Bronchial epithelial cell (primary cell): ENCODE measurements around the gene ALS2. TPM values are rescaled to one million over a fixed set of nuclear protein-coding genes. Genes with fewer than 3 reads are reported as not detected.

Experiments used
- DNase-seq: peaks from one replicate; pipeline ENCODE4 v3.0.0-alpha.2; 2010; ENCODE audit warnings: low read depth
- FAIRE-seq: peaks from 2 replicates; lab custom pipeline; 2011; peaks lifted over from hg19 to GRCh38; lab: Jason Lieb, UNC
- H3K27me3 ChIP-seq: 2 replicates; pipeline ENCODE4 v1.5.1; 2011; ENCODE audit warnings: low read length; ENCODE audit not compliant: control insufficient read depth, insufficient read depth
- H3K36me3 ChIP-seq: 2 replicates; pipeline ENCODE4 v1.5.1; 2011; ENCODE audit warnings: low read length; ENCODE audit not compliant: control insufficient read depth, insufficient read depth
- H3K4me3 ChIP-seq: 2 replicates; pipeline ENCODE4 v1.5.1; 2011; ENCODE audit warnings: mild to moderate bottlenecking, low read depth, low read length, control low read depth
- CTCF ChIP-seq: IDR thresholded peaks from 2 replicates; pipeline ENCODE4 v1.5.1; 2011; ENCODE audit warnings: mild to moderate bottlenecking, moderate library complexity, low read length, control low read depth, inconsistent platforms; ENCODE audit not compliant: insufficient read depth, severe bottlenecking
- total RNA-seq: library from RNA; depleted of rRNA; stranded (reverse); fragments of >200 nt; gene quantifications from 2 replicates; pipeline ENCODE4 v1.2.1, GENCODE V29; 2014

Gene ALS2
- total RNA-seq, 1 donor from 2014 or later = 21.1 TPM

- FAIRE-seq = peak; percentile 94
Observed at GRCh38 chr2:201795607-201796477, 15.1 kb upstream of the ALS2 start.

GRCh38 chr2:201794294-201794693 lies 13.6 kb upstream of the ALS2 start:
- H3K36me3 ChIP-seq = no peaks in the 10 kb centered on the region

More at GRCh38 chr2:201795607-201796477, 15.1 kb upstream of the ALS2 start:
- Histone ChIP-seq H3K4me3 (no peak overlapping the region), H3K27me3 (no peaks in the 10 kb centered on the region), H3K36me3 (no peaks in the 10 kb centered on the region)
- TF ChIP-seq CTCF = peak; percentile 81
- DNase-seq = peak; percentile 42

GRCh38 chr2:201793631-201794030 lies 12.9 kb upstream of the ALS2 start:
- Histone ChIP-seq H3K36me3 (no peaks in the 10 kb centered on the region), H3K27me3 (no peaks in the 10 kb centered on the region), H3K4me3 (no peak overlapping the region)
- DNase-seq = peak; percentile 25
- no peak for TF ChIP-seq CTCF
- FAIRE-seq = no peak

More at GRCh38 chr2:201794294-201794693, 13.6 kb upstream of the ALS2 start:
- Histone ChIP-seq H3K27me3 (no peaks in the 10 kb centered on the region), H3K4me3 (no peak overlapping the region)
- no peak for FAIRE-seq
- DNase-seq = no peak
- no peak for TF ChIP-seq CTCF

GRCh38 chr2:201790989-201791388 lies 10.3 kb upstream of the ALS2 start:
- TF ChIP-seq CTCF = no peak
- FAIRE-seq = no peak
- no peaks in the 10 kb centered on the region for H3K27me3 ChIP-seq
- no peak overlapping the region for H3K4me3 ChIP-seq
- no peak for DNase-seq
- no peaks in the 10 kb centered on the region for H3K36me3 ChIP-seq

GRCh38 chr2:201790291-201790690 lies 9.6 kb upstream of the ALS2 start:
- H3K36me3 ChIP-seq = no peaks in the 10 kb centered on the region
- H3K4me3 ChIP-seq = no peak overlapping the region
- TF ChIP-seq CTCF = no peak
- DNase-seq = no peak
- FAIRE-seq = no peak
- no peaks in the 10 kb centered on the region for H3K27me3 ChIP-seq
